Pancreas (tissue), 10 donors: ENCODE data around the gene SCIN. TPM values are rescaled to one million over a fixed set of nuclear protein-coding genes. Genes with fewer than 3 reads are reported as not detected.

Experiments
- ATAC-seq, 4 donors: fragments of 200-7000 bp; cut with Tn5 transposase; one replicate each; pipeline versions ENCODE4 v1.8.0 to v1.9.1; 2020; ENCODE audit warnings: mild to moderate bottlenecking in 4 of 4, moderate library complexity in 4 of 4
- DNase-seq, 6 donors: peaks; one replicate each; pipeline ENCODE4 v3.0.0-alpha.2; 2020
- FAIRE-seq: peaks from 2 replicates; lab custom pipeline; 2012; peaks lifted over from hg19 to GRCh38; lab: Jason Lieb, UNC
- H3K27ac ChIP-seq, 4 donors: fragments of 200-600 bp; sonication (generic); 1 replicate in 3 of 4; 2 replicates in 1 of 4; pipeline versions ENCODE4 v1.5.0 to v1.8.0; 2020
- H3K27me3 ChIP-seq, 4 donors: fragments of 200-600 bp; one replicate each; pipeline ENCODE4 v1.8.0; 2021
- H3K36me3 ChIP-seq, 3 donors: fragments of 200-600 bp; sonication (generic) in 1 of 3; one replicate each; pipeline versions ENCODE4 v1.5.0 to v1.8.0; 2020 to 2021
- H3K4me1 ChIP-seq, 3 donors: fragments of 200-600 bp; one replicate each; pipeline ENCODE4 v1.8.0; 2021
- H3K4me3 ChIP-seq, 4 donors: fragments of 200-600 bp; sonication (generic) in 2 of 4; one replicate each; pipeline versions ENCODE4 v1.5.0 to v1.8.0; 2020 to 2021
- H3K9me3 ChIP-seq, 4 donors: fragments of 200-600 bp; one replicate each; pipeline ENCODE4 v1.8.0; 2021
- CTCF ChIP-seq, 4 donors: fragments of 200-600 bp; sonication (generic) in 3 of 4; IDR thresholded peaks; one replicate each; pipeline versions ENCODE4 v1.5.0 to v1.8.0; 2021; ENCODE audit warnings: antibody characterized with exemption in 4 of 4
- WGBS, 2 donors: extraction: QIAGEN DNeasy Blood & Tissue Kit; methylation state at CpG; one replicate each; pipeline ENCODE4 v1.1.7; 2013; 5-methylcytosine and 5-hydroxymethylcytosine counted together
- intact Hi-C, 3 donors: fragments of 100-400 bp; cut with DNase I; formaldehyde crosslinking; loops; one replicate each; pipeline versions ENCODE4 v1.11.1 to v1.14.2; 2022
- polyA plus RNA-seq, 2 donors: library from polyadenylated mRNA; stranded (reverse); fragments of 200-250 nt; gene quantifications; one replicate each; pipeline ENCODE4 v1.2.3, GENCODE V29; 2013
- total RNA-seq, 6 donors: library from RNA; stranded (reverse); fragmentation: NEBNext Ultra II Directional in 4 of 6; extraction: Animal tissue kit (Norgen Biotek cat#: 25700) in 4 of 6; gene quantifications; one replicate each; pipeline versions ENCODE4 v1.2.1 to v1.2.4, GENCODE V29; 2021 to 2023
- donor health status: healthy with polysubstance abuse.
- donor health status: DM: no; HTN: no; CAD: no; lungs with moderate emphysema.
- donor health status: DM: no; HTN: no; CAD: no.
- donor health status: control.
- donor health status: control.
- donor health status: Bipolar disorder and iron deficiency.
- donor health status: DM: yes; HTN: yes; CAD: no.
- donor health status: DM: no; HTN: no; CAD: no.
- donor health status: DM: no; HTN: no; CAD: no.
- donor health status: DM: yes; HTN: yes; CAD: no.

SCIN gene
- total and polyA plus RNA-seq, 8 donors, result 0.39 to 6.1 (median 1.1) TPM

GRCh38 chr7:12630513-12630819, 59.9 kb downstream of the SCIN start:
- TF ChIP-seq CTCF (IDR thresholded peaks at IDR 0.05), result no peak
- Histone ChIP-seq H3K27me3 (no peaks in the 10 kb centered on the region), H3K36me3 (no peaks in the 10 kb centered on the region), H3K9me3 (no peaks in the 10 kb centered on the region), H3K4me1 (no peaks in the 10 kb centered on the region), H3K27ac (no peak overlapping the region), H3K4me3 (no peak overlapping the region)
- intact Hi-C loops, result no loop called here
- DNase-seq, result no peak
- WGBS, 2 donors, result 25 to 27% methylated on average over 6 of the region's 6 CpGs
- no peak for ATAC-seq
- no peak for FAIRE-seq

GRCh38 chr7:12633582-12633981, 63.1 kb downstream of the SCIN start:
- intact Hi-C loops, result no loop called here
- no peak for FAIRE-seq
- no peak for DNase-seq
- Histone ChIP-seq H3K27ac (no peak overlapping the region), H3K4me3 (no peak overlapping the region), H3K4me1 (no peaks in the 10 kb centered on the region), H3K27me3 (no peaks in the 10 kb centered on the region), H3K9me3 (no peaks in the 10 kb centered on the region), H3K36me3 (no peaks in the 10 kb centered on the region)
- WGBS, 2 donors, result 70 to 77% methylated on average over 4 of the region's 4 CpGs
- no peak for ATAC-seq
- no peak for TF ChIP-seq CTCF (IDR thresholded peaks at IDR 0.05)

DNA sequence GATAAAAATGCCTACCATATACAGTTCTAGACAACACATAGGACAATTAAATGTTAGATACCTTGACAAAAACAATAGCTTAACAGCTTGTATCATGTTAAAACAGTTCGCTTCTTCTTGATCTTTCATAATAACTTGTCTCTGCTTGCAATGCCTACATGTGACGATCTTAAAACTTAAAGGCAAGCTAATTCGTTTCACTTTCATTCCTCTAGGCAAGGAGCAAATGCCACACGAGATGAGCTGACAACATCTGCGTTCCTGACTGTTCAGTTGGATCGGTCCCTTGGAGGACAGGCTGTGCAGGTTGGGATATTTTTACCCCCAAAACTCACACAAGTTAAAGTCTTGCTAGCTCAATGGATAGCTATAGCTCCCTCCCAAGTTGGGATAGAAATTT, 65.3 kb downstream of the SCIN start:
- no peaks in the 10 kb centered on the region for H3K4me1 ChIP-seq
- intact Hi-C loops, result no loop called here
- H3K27ac ChIP-seq, result no peak overlapping the region
- no peak for ATAC-seq
- H3K27me3 ChIP-seq, result peaks cover 0 to 8% (median 0%) of the 10 kb centered on the region in 4 donors
- no peak overlapping the region for H3K4me3 ChIP-seq
- DNase-seq, result no peak
- no peaks in the 10 kb centered on the region for H3K9me3 ChIP-seq
- H3K36me3 ChIP-seq, result no peaks in the 10 kb centered on the region
- no peak for TF ChIP-seq CTCF (IDR thresholded peaks at IDR 0.05)
- FAIRE-seq, result no peak
- WGBS, 2 donors, result 48 to 57% methylated on average over 6 of the region's 6 CpGs

GRCh38 chr7:12637328-12637727, 66.8 kb downstream of the SCIN start:
- Histone ChIP-seq H3K9me3 (no peaks in the 10 kb centered on the region), H3K4me1 (no peaks in the 10 kb centered on the region), H3K4me3 (no peak overlapping the region), H3K27me3 (peaks cover 0 to 8% (median 0%) of the 10 kb centered on the region in 4 donors), H3K36me3 (no peaks in the 10 kb centered on the region), H3K27ac (no peak overlapping the region)
- TF ChIP-seq CTCF (IDR thresholded peaks at IDR 0.05), result no peak
- DNase-seq (no peak), ATAC-seq (no peak), FAIRE-seq (no peak)
- intact Hi-C loops, result no loop called here

DNA sequence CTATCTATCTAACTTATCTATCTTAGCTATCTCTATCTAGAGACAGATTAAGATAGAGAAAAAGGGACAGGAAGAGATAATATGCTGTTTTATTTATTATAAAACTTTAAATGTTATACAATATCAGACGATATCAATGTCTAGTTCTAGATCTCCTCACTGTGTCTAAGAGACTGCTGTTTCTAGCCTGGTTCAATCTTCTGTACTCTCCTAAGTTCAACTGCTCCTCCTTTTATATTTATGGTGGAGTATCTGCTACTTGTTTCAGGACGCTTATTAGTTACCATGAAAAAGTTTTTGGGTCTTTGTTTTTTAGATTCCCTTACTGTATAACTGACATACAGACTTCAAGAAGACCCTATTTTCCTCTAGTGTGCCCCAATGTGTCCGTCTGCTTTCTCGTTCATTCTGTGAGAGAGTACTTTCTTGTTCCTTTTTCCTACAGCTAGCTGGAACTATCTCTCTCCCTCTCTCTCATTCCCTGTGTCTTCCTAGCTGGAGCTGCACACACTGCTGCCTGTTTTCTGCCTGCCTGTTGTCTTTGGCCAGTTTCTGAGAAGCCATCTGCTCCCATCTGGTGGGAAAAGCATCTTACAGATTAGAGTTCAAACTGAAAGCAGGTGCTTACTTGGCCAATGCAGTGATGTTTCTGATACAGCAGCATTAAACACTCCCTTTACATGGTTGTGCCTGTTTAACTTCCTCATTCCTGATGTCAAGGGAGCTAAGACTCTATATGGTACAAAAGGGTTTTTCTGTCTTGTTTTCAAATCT, 67.5 kb downstream of the SCIN start:
- TF ChIP-seq CTCF (IDR thresholded peaks at IDR 0.05), result no peak

More for the DNA sequence above, 67.5 kb downstream of the SCIN start:
- WGBS, 2 donors, result 21 to 41% methylated on average over 4 of the region's 4 CpGs
- no peaks in the 10 kb centered on the region for H3K4me1 ChIP-seq
- no peaks in the 10 kb centered on the region for H3K36me3 ChIP-seq
- no peak for FAIRE-seq
- H3K27ac ChIP-seq, result no peak overlapping the region
- H3K9me3 ChIP-seq, result no peaks in the 10 kb centered on the region
- no peak overlapping the region for H3K4me3 ChIP-seq
- intact Hi-C loops, result no loop called here
- H3K27me3 ChIP-seq, result peaks cover 0 to 8% (median 0%) of the 10 kb centered on the region in 4 donors
- DNase-seq, result no peak
- ATAC-seq, result peak in 2 of 4 donors; percentile 56 to 67
